ENCODE data around the gene SNTB2. TPM values are rescaled to one million over a fixed set of nuclear protein-coding genes. Genes with fewer than 3 reads are reported as not detected.
"Not testable (repeated sequence)": the region's sequence is repeated elsewhere in the genome, so short reads cannot be mapped to it uniquely, and the experiment has no call there.

The SNTB2 gene
- total RNA-seq, 2 experiments from 2014 or later = 6.1 to 6.3 TPM

DNA sequence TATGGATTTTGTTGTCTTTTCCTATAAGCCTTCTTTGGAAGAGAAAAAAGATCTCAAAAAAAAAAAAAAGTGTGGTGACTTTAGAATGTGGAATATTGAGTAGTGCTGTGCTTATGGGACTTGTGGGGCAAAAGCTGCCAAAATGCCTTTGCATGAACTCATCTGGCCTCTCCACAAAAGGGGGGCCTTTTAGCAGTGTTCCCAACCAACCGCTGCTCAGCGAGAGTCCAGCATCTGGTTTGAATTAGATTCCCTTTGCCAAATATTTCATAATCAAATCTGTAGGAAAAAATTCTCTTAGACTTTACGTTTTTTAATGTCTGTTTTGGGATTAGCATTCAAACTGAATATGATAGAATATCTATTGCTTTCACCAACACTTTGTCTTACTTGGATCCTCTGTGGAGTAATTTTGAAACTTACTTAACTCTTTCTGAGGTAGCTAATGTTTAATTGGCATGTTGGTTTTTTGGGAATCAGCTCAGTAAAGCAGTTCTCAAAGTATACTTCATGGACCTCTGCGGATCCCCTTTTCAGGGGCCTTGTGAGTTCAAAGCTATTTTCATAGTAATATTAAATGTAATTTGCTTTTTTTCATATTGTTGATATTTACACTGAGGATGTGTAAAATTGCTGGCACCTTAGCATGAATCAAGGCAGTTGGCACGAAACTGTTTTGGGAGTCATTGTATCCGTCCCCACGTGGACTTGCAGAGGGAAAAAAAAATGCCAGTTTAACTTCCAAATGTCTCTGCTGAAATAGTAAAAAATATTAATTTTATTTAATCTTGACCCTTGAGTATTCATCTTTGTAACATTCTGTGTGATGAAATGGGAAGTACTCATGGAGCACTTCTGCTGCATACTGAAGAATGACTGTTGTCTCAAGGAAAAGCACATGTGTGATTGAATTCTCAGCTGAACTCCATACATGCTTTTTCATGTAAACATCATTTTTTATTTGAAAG lies 89.5 kb downstream of the SNTB2 start:
- Mint-ChIP-seq H3K4me1 (no peaks in the 10 kb centered on the region), H3K27ac (no peak overlapping the region), H3K4me3 (no peak overlapping the region), H3K9me3 (no peaks in the 10 kb centered on the region), H3K27me3 (no peaks in the 10 kb centered on the region), H3K36me3 (no peaks in the 10 kb centered on the region)
- no peak for DNase-seq

DNA sequence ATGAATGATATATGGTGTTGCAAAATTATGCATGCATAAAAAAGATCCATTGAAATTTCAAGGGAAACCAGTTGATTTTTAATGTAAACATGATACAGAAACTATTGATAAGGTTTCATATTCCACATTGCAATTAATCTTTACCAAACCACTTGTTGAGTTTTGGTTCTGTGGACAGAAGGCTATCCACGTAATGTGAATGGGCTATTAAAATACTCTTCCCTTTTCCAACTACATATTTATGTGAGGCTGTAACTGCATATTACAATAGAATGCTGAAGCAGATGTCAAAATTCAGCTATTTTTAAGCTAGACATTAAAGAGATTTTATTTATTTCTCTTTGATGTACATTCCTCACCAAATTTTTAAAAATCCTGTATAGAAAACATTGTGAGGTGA lies 90.4 kb downstream of the SNTB2 start:
- Mint-ChIP-seq H3K36me3 (no peaks in the 10 kb centered on the region), H3K27ac (no peak overlapping the region), H3K27me3 (no peaks in the 10 kb centered on the region), H3K4me3 (no peak overlapping the region), H3K4me1 (no peaks in the 10 kb centered on the region), H3K9me3 (no peaks in the 10 kb centered on the region)
- no peak for DNase-seq

DNA sequence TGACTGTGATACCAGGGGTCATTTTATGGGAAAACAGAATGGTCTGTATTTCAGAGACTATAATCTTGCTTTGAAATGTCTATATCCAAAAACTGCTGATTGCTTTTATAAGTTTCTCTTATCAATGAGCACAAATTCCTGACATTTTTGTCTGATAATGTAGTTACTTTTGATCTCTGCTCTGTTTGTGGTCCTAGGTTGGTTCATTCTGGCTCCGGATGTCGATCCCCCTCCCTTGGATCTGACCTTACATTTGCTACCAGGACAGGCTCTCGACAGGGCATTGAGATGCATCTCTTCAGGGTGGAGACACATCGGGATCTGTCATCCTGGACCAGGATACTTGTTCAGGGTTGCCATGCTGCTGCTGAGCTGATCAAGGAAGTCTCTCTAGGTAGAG lies 96.9 kb downstream of the SNTB2 start:
- no peaks in the 10 kb centered on the region for H3K36me3 Mint-ChIP-seq
- H3K4me1 Mint-ChIP-seq = peaks cover 3% of the 10 kb centered on the region
- DNase-seq = no peak
- no peaks in the 10 kb centered on the region for H3K27me3 Mint-ChIP-seq
- H3K9me3 Mint-ChIP-seq = no peaks in the 10 kb centered on the region
- no peak overlapping the region for H3K27ac Mint-ChIP-seq
- no peak overlapping the region for H3K4me3 Mint-ChIP-seq

DNA sequence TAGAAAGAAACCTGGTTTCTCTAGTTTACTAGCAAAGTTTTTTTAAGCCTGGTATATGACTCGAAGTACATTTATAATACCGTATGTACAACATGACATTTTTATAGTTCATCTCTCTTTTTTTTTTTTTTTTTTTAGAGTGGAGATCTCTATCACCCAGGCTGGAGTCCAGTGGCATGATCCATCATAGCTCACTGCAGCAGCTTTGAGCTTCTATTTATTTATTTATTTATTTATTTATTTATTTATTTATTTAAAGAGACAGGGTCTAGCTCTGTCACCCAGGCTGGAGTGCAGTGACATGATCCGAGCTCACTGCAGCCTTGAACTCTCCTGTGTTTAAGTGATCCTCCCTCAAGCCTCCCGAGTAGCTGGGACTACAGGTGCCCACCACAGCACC lies 98.3 kb downstream of the SNTB2 start:
- Mint-ChIP-seq H3K4me1 (peaks cover 3% of the 10 kb centered on the region), H3K9me3 (no peaks in the 10 kb centered on the region), H3K4me3 (no peak overlapping the region), H3K27me3 (no peaks in the 10 kb centered on the region), H3K27ac (no peak overlapping the region), H3K36me3 (no peaks in the 10 kb centered on the region)
- no peak for DNase-seq

DNA sequence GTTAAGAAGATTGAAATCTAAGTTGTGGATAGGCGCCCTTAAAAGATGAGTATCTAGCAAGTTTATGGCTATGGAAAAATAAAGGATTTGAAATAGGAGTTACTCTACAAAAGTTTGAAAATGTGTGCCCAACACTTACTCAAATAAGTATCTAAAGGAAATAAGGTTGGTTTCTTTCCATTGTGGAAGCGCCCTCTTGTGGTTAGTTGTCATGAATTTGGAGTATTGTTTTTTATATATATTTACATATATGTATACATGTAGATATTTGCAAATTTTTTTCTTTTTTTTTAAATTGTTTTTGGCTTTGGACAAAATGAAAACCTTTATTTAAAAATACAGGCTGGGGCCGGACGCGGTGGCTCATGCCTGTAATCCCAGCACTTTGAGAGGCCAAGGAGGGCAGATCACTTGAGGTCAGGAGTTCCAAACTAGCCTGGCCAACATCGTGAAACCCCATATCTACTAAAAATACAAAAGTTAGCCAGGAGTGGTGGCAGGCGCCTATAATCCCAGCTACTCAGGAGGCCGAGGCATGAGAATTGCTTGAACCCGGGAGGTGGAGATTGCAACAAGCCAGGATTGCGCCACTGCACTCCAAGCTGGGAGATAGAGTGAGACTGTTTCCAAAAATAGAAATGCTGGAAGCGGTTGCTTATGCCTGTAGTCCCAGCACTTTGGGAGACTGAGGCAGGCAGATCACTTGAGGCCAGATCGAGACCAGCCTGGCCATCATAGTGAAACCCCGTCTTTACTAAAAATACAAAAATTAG lies 100.2 kb downstream of the SNTB2 start:
- DNase-seq = no peak
- Mint-ChIP-seq H3K9me3 (no peaks in the 10 kb centered on the region), H3K36me3 (no peaks in the 10 kb centered on the region), H3K4me1 (peaks cover 3% of the 10 kb centered on the region), H3K4me3 (no peak overlapping the region), H3K27me3 (no peaks in the 10 kb centered on the region), H3K27ac (no peak overlapping the region)

DNA sequence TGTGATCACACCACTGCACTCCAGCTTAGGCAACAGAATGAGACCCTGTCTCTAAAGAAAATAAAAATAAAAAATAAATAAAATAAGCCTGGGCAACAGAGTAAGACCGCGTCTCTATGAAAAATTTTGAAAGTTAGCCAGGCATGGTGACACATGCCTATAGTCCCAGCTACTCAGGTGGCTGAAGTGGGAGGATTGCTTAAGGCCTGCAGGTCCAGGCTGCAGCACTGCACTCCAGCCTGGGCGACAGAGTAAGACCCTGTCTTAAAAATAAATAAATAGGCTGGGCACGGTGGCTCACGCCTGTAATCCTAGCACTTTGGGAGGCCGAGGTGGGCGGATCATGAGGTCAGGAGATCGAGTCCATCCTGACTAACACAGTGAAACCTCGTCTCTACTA lies 104.7 kb downstream of the SNTB2 start:
- not testable (repeated sequence) for H3K36me3 Mint-ChIP-seq, H3K4me1 Mint-ChIP-seq

DNA sequence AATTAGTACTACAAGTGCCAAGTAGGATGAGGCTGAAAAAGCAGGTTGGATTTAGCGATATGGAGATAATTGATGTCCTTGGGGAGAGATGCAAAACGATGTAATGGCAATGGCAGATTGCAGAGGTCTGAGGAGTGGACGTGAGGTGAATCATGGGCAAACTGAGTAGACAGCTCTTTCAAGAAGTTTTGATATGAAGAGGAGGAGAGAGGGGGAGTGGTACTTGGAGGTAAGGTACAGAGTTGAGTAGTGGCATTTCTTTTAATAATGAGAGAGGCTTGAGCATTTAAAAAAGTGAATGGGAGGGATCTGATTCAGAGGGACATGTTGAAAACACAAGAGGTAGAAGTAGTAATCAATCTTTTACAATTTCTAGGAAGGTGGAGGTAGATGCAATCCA lies 106.4 kb downstream of the SNTB2 start:
- Mint-ChIP-seq H3K27ac (no peak overlapping the region), H3K4me1 (no peaks in the 10 kb centered on the region)
- no peak for DNase-seq

More for the DNA sequence above, 104.7 kb downstream of the SNTB2 start:
- not testable (repeated sequence) for H3K27ac Mint-ChIP-seq, DNase-seq, H3K4me3 Mint-ChIP-seq, H3K27me3 Mint-ChIP-seq, H3K9me3 Mint-ChIP-seq

DNA sequence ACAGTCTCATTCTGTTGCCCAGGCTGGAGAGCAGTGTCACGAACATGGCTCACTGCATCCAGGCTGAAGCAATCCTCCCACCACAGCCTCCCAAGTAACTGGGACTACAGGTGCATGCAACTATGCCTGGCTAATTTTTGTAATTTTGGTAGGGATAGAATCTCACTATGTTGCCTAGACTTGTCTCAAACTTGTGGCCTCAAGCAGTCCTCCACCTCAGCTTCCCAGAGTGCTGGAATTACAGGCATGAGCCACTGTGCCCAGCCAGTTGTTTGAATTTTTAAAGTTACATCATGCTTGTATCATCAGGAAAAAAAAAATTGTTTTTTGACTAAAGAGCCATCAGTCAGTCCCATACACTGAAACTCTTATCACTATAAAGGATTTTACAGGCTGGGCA lies 107.1 kb downstream of the SNTB2 start:
- no peaks in the 10 kb centered on the region for H3K36me3 Mint-ChIP-seq
- no peaks in the 10 kb centered on the region for H3K4me1 Mint-ChIP-seq
- no peak overlapping the region for H3K27ac Mint-ChIP-seq
- no peaks in the 10 kb centered on the region for H3K27me3 Mint-ChIP-seq
- no peaks in the 10 kb centered on the region for H3K9me3 Mint-ChIP-seq
- no peak for DNase-seq
- no peak overlapping the region for H3K4me3 Mint-ChIP-seq

More for the DNA sequence above, 106.4 kb downstream of the SNTB2 start:
- Mint-ChIP-seq H3K9me3 (no peaks in the 10 kb centered on the region), H3K36me3 (no peaks in the 10 kb centered on the region), H3K4me3 (no peak overlapping the region), H3K27me3 (no peaks in the 10 kb centered on the region)

DNA sequence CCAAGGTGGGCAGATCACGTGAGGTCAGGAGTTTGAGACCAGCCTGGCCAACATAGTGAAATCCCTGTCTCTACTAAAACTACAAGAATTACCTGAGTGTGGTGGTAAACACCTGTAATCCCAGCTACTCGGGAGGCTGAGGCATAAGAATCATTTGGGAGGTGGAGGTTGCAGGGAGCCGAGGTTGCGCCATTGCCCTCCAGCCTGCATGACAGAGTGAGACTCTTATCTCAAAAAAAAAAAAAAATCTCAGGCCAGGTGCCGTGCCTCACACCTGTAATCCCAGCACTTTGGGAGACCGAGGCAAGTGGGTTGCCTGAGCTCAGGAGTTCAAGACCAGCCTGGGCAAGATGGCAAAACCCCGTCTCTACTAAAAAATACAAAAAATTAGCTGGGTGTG lies 109.8 kb downstream of the SNTB2 start:
- H3K4me3 Mint-ChIP-seq, H3K27me3 Mint-ChIP-seq, DNase-seq, H3K4me1 Mint-ChIP-seq, H3K9me3 Mint-ChIP-seq, H3K27ac Mint-ChIP-seq, H3K36me3 Mint-ChIP-seq: not testable (repeated sequence)

DNA sequence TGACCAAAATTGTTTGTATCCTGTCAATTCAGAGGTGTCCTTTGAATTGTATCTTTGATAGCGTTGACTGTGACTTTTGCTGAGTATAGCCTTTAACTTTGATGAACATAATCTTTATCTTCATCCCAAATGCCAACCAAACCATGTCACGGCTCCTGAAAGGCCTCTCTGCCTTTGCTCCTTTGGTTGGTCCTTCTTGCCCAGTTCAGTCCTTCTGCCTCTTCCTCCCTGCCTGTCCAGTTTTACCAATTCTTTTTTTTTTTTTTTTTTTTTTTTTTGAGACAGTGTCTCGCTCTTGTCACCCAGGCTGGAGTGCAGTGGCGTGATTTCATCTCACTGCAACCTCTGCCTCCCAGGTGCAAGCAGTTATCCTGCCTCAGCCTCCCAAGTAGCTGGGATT lies 111.3 kb downstream of the SNTB2 start:
- H3K9me3 Mint-ChIP-seq = no peaks in the 10 kb centered on the region
- H3K36me3 Mint-ChIP-seq = peaks cover 3% of the 10 kb centered on the region
- no peak overlapping the region for H3K27ac Mint-ChIP-seq
- no peak for DNase-seq
- no peaks in the 10 kb centered on the region for H3K4me1 Mint-ChIP-seq
- H3K27me3 Mint-ChIP-seq = no peaks in the 10 kb centered on the region
- no peak overlapping the region for H3K4me3 Mint-ChIP-seq

DNA sequence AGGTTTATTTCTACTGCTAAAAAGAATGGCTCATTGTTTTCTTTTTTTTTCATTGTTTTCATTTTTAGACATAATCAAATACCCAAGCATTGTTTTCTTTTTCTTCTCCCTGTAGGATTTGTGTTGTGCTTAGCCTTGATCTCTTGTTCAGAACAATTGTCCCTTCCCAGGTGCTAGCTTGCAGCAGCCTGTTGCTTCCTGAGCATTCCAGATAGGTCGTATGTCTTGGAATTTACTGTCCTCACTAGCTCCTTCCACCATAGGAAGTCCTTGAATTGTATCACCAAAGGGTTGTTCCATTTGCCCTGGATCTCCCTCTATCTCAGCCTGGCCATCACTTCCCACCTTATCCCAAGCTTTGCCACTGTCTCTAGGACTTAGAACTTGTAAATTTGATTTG lies 114.2 kb downstream of the SNTB2 start:
- no peak for DNase-seq
- H3K27me3 Mint-ChIP-seq = no peaks in the 10 kb centered on the region
- no peaks in the 10 kb centered on the region for H3K4me1 Mint-ChIP-seq
- H3K27ac Mint-ChIP-seq = no peak overlapping the region
- no peaks in the 10 kb centered on the region for H3K9me3 Mint-ChIP-seq
- no peak overlapping the region for H3K4me3 Mint-ChIP-seq
- peaks cover 3% of the 10 kb centered on the region for H3K36me3 Mint-ChIP-seq

DNA sequence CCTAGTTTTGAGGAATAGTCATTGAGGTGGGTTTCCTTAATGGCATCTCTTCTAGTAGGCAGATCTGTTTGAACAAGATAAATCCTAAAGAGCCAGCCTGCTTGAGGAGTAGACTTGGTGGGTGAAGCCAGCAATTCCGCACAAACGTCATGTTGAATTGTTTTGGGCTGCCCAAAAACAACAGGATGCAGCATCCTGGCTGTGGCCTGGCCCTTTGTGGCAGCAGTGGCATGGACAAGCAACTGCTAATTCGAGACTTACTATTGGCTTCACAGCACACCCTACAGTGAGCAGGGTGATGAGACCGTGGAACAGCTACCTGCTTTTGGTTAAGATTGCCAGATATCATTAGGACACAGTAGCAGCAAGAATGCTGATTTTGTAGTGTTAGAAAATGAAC lies 114.9 kb downstream of the SNTB2 start:
- H3K27me3 Mint-ChIP-seq = no peaks in the 10 kb centered on the region
- H3K27ac Mint-ChIP-seq = no peak overlapping the region
- H3K9me3 Mint-ChIP-seq = no peaks in the 10 kb centered on the region
- DNase-seq = no peak
- no peaks in the 10 kb centered on the region for H3K4me1 Mint-ChIP-seq
- peaks cover 3% of the 10 kb centered on the region for H3K36me3 Mint-ChIP-seq
- no peak overlapping the region for H3K4me3 Mint-ChIP-seq

DNA sequence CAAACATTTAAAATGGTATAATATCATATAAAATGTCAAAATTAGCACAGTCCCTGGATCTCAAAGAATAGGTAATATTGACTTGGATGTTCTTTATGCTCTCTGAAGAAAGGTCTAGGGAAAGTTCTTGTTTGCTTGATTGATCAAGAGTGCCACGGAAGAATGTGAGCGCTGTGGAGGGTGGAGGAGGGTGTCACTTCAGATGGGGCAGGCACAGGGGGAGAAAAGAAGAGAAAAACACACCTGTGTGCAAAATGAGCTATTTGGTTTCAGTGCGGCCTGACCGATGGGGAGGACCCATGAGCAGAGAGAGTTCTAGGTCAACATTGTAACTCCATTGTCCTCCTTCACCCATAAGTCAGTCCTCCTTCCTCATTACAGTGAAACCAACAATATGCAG lies 115.3 kb downstream of the SNTB2 start:
- H3K9me3 Mint-ChIP-seq = no peaks in the 10 kb centered on the region
- H3K4me3 Mint-ChIP-seq = no peak overlapping the region
- H3K36me3 Mint-ChIP-seq = peaks cover 3% of the 10 kb centered on the region
- H3K4me1 Mint-ChIP-seq = no peaks in the 10 kb centered on the region
- no peak for DNase-seq
- no peak overlapping the region for H3K27ac Mint-ChIP-seq
- no peaks in the 10 kb centered on the region for H3K27me3 Mint-ChIP-seq

DNA sequence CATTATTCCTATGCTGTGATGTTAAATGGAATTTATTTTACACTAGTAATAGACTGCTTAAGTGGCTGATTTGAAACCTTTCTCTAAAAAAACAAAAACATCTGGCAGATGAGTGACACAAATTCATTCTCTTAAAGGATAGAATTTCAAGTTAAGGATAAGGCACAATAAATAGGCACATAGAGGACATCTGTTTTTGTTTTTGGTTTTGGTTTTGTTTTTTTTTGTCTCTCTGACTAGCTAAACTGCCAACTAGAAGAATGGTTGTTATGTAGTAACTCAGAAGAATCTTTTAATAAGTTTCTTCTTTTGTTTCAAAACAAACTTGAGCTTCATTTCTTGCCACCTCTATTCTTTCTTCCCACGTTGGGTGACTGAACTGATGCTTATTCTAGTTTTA lies 119.1 kb downstream of the SNTB2 start:
- Mint-ChIP-seq H3K4me1 (peaks cover 6% of the 10 kb centered on the region), H3K36me3 (no peaks in the 10 kb centered on the region), H3K27ac (no peak overlapping the region), H3K27me3 (no peaks in the 10 kb centered on the region), H3K9me3 (no peaks in the 10 kb centered on the region), H3K4me3 (no peak overlapping the region)
- DNase-seq = no peak

DNA sequence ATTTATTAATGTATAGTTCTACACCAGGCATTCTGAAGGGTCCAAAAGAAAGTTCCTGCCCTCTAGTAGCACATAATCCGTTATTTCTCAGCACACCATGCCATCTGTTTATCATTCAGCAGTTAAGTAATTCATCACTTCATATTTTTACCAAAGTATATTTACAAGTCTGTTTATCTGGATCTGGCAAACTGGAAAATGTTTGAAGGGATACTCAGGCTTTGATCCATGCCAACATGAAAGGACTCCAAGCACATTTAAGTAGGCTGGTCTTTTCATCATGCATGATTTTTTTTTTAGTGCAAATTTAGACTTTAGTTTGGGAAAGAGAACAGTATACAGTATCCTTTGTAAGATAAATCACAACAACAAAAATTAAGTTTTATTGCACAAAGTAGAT lies 120.1 kb downstream of the SNTB2 start:
- peaks cover 8% of the 10 kb centered on the region for H3K4me1 Mint-ChIP-seq
- H3K27ac Mint-ChIP-seq = no peak overlapping the region

More for the DNA sequence above, 120.1 kb downstream of the SNTB2 start:
- Mint-ChIP-seq H3K27me3 (no peaks in the 10 kb centered on the region), H3K36me3 (peaks cover 4% of the 10 kb centered on the region), H3K4me3 (no peak overlapping the region), H3K9me3 (no peaks in the 10 kb centered on the region)
- no peak for DNase-seq

Data from activated naive CD8-positive, alpha-beta T cell treated with anti-CD3 and anti-CD28 coated beads for 36 hours (primary cell).